Fibroblast of skin of back (primary cell): ENCODE measurements around the gene SRGAP1.
"Not testable (repeated sequence)": the region's sequence is repeated elsewhere in the genome, so short reads cannot be mapped to it uniquely, and the experiment has no call there.

Experiments used
- DNase-seq: peaks from one replicate; pipeline ENCODE4 v3.0.0-alpha.2; 2013

Gene SRGAP1

GRCh38 chr12:64175254-64175945, 330.9 kb downstream of the SRGAP1 start:
- no peak for DNase-seq

GRCh38 chr12:64177001-64177400, 332.5 kb downstream of the SRGAP1 start:
- DNase-seq = no peak

DNA sequence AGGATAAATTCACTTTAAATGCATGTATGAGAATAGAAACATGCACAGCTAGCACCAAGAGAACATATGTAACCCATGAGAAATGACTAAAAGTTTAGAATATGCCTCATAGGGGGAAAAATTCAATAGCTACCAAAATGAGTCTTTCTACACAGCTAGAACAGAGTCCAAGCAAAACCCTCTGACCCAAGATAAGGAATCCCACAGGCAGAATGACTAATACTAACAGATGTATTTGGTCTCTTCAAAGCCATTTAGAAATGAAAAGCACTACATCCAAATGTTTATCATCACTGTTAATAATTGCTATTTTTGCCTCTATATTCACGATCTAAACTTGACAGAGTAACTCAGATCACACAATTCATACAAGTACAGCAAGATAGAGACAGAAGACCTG, 333.6 kb downstream of the SRGAP1 start:
- peak; percentile 93 for DNase-seq

DNA sequence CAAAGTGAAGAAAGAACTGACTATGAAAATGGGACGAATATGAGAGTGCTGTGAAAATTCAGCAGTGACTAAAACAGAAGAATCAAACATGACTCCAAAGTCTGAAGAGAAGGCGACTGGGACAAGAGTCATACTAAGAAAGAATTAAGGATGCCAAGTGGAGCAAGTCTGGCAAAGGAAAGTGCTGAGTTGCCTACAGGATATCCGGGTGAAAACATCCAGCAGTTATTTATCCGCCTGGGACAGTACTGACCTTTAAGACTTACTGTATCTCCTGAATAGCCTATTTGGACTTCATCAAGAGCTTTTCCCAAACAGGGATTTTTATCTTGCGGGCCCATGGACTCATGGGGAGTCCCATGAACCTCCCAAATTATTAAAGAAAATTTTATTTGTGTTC, 336.5 kb downstream of the SRGAP1 start:
- DNase-seq = peak; percentile 85

GRCh38 chr12:64181430-64182291, 337.2 kb downstream of the SRGAP1 start:
- peak; percentile 99 for DNase-seq

DNA sequence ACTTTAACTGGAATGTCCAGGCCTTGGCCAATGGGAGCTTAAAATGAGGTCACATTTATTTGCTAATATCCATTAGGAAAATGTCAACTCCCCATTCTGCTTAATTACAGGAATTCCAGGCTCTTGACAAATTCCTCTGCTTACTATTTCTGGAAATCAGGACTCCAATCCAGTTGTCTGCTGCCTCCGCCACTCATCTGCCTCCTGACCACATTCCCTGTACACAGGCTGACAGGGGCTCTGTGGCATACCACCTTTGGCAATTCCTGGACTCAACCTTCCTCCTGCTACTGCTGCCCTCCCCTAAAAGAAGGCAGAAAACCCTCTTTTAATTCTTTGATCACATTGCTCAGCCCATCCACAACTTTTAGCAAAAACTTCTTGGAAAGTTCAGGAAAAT, 339.7 kb downstream of the SRGAP1 start:
- no peak for DNase-seq

GRCh38 chr12:64186789-64187188, 342.3 kb downstream of the SRGAP1 start:
- DNase-seq = peak; percentile 87

DNA sequence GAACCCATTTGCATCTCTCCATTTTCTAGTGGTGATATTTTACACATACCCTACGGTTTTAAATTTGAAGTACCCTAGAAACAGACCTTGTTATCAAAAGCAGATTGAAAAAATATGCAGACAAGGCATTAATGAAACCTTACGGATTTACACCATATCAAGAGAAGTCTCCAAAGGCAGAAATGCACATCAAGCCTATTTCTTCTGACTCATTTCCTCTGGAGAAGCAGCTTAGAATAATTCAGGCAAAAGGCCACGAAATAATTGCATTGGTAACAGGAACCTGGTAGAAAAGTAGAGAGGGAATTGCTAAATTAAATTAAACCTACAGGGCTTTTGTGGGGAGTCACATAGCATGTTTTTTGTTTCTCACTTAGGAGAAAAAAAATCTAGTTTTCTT, 342.9 kb downstream of the SRGAP1 start:
- peak; percentile 83 for DNase-seq

- no peak for DNase-seq
These were observed 343.3 kb downstream of the SRGAP1 start for GRCh38 chr12:64187794-64188193.

- no peak for DNase-seq
These were observed 345.0 kb downstream of the SRGAP1 start for GRCh38 chr12:64189530-64189929.

GRCh38 chr12:64190140-64190539, 345.6 kb downstream of the SRGAP1 start:
- no peak for DNase-seq

DNA sequence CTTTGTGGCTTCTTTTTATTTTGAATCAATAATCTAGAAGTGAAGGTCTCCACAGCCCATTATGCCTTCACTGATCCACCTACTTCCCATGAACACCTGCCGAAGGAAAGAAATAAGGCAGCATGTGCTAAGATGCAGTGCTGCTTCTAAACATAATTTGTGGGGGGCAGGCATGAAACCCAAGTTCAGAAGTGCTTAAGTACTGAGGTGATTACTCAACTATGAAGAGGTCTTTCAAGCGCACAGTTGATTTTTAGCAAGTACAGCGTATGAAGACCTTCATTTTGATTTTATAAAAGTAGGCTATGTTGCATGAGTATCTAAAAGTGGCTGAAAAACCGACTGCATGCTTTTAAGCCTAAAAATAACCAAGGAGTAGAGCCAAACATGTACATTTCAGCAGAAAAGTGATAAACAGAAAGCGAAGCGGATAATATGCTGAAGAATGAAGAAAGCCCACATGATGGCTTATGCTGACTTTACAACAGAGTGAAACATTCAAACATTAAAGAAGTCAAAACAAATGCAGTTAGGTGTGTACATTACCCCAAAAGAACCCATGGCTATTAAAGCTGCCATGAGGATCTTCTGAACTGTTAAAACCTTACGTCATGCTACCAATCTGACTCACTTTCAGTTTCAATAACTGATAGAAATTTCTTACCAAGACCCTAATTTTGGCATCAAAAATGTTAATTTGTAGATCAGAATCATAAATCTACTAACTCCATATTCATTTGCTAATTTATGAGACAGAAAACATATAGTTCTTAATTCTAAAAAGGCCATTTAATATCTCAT, 348.3 kb downstream of the SRGAP1 start:
- no peak for DNase-seq

DNA sequence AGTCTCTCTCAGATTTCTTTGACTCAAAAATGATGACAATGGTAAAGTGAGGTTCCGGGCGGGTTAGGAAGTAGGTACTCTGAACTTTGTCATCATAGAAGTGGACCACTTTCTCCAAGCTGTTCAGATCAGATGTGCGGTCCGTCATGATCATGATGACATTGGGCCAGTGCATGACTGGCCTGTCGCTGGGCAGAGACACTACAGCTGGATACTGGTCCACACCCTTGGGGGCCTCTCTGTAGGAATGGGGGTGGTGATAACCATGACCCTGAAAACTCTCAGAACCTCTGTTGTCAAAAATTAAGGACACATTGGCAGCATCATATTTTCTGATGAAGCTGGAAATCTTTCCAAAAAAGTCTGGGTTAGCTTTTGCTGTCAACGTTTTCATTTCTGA, 349.4 kb downstream of the SRGAP1 start:
- no peak for DNase-seq

GRCh38 chr12:64194333-64195149, 350.0 kb downstream of the SRGAP1 start:
- DNase-seq = peak; percentile 63

- DNase-seq = not testable (repeated sequence)
These were observed 351.3 kb downstream of the SRGAP1 start for GRCh38 chr12:64195841-64196240.

- DNase-seq = no peak
These were observed 358.5 kb downstream of the SRGAP1 start for GRCh38 chr12:64203036-64203435.

- no peak for DNase-seq
These were observed 359.3 kb downstream of the SRGAP1 start for GRCh38 chr12:64203775-64204174.

- no peak for DNase-seq
These were observed 361.0 kb downstream of the SRGAP1 start for GRCh38 chr12:64205542-64205941.

DNA sequence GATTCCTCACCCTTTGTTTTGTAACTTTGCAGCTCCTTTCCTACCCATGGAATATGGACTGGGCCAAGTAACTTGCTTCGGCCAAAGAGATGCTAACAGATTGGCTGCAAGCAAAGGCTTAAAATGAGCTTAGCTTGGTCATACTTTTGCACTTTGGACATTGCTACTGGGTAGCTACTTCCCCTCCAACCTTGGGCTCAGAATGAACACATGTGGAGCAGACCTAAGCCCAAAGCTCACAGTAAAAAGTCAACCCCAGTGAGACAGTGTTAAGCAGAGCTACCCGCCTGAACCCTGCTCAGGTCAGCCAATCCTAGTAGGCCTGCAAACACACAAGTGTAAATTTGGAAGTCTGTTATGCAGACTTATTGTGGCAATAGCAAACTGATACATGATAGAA, 363.0 kb downstream of the SRGAP1 start:
- DNase-seq = no peak
